ENCODE data around the gene CCT8. TPM values are rescaled to one million over a fixed set of nuclear protein-coding genes. Genes with fewer than 3 reads are reported as not detected.
A peak's percentile ranks its signal among the peaks of the same experiment; 100 is the strongest.

CCT8 gene
- total RNA-seq, 1 experiment from 2014 or later, result 356 TPM

- H3K4me2 ChIP-seq (ENCODE audit: insufficient read depth, insufficient read length, low read length), result no peak overlapping the region
- H2AK5ac ChIP-seq (ENCODE audit: insufficient read length, low read length), result no peak overlapping the region
- H3K27me3 ChIP-seq (ENCODE audit: insufficient read depth, low read length), result no peaks in the 10 kb centered on the region
- H3K4me1 ChIP-seq (ENCODE audit: insufficient read depth, low read length), result no peaks in the 10 kb centered on the region
- no peaks in the 10 kb centered on the region for H3K79me1 ChIP-seq (ENCODE audit: insufficient read depth, low read depth, low read length, poor library complexity, severe bottlenecking)
- Mint-ChIP-seq H3K9me3 (no peaks in the 10 kb centered on the region; a peak in 1 of 5 replicates), H3K4me1 (peaks cover 16 to 30% of the 10 kb centered on the region in 2 experiments), H3K36me3 (ENCODE audit: insufficient read depth in 1 of 3, low read depth in 3 of 3) (peaks cover 0 to 5% (median 0%) of the 10 kb centered on the region in 3 experiments; a peak in 2 of 7 replicates), H3K4me3 (no peak overlapping the region), H3K27me3 (ENCODE audit: low read depth) (no peaks in the 10 kb centered on the region), H3K27ac (no peak overlapping the region)
- no peak overlapping the region for H3K23ac ChIP-seq (ENCODE audit: insufficient read length, low read depth, low read length)
- H2BK20ac ChIP-seq (ENCODE audit: low read depth, low read length, poor library complexity, severe bottlenecking), result peak overlapping the region; percentile 50
- no peak overlapping the region for H4K5ac ChIP-seq (ENCODE audit: insufficient read length, low read depth, low read length)
- no peak overlapping the region for H2BK15ac ChIP-seq (ENCODE audit: low read depth, low read length)
- no peak overlapping the region for H3K18ac ChIP-seq (ENCODE audit: insufficient read length, low read depth, low read length)
- DNase-seq, result no peak
- H4K91ac ChIP-seq (ENCODE audit: insufficient read length, low read depth, low read length), result no peak overlapping the region
- no peaks in the 10 kb centered on the region for H4K20me1 ChIP-seq (ENCODE audit: control insufficient read depth, insufficient read depth, insufficient read length)
- no peaks in the 10 kb centered on the region for H3K79me2 ChIP-seq (ENCODE audit: insufficient read depth, low read length)
- H2BK12ac ChIP-seq (ENCODE audit: insufficient read length, low read depth, low read length), result no peak overlapping the region
- H3T11ph ChIP-seq (ENCODE audit: low read length), result no peak overlapping the region
- TF ChIP-seq, protein P1, sequence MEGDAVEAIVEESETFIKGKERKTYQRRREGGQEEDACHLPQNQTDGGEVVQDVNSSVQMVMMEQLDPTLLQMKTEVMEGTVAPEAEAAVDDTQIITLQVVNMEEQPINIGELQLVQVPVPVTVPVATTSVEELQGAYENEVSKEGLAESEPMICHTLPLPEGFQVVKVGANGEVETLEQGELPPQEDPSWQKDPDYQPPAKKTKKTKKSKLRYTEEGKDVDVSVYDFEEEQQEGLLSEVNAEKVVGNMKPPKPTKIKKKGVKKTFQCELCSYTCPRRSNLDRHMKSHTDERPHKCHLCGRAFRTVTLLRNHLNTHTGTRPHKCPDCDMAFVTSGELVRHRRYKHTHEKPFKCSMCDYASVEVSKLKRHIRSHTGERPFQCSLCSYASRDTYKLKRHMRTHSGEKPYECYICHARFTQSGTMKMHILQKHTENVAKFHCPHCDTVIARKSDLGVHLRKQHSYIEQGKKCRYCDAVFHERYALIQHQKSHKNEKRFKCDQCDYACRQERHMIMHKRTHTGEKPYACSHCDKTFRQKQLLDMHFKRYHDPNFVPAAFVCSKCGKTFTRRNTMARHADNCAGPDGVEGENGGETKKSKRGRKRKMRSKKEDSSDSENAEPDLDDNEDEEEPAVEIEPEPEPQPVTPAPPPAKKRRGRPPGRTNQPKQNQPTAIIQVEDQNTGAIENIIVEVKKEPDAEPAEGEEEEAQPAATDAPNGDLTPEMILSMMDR (conservative IDR thresholded peaks at IDR 0.05), result no peak
- no peak overlapping the region for H3K27ac ChIP-seq (ENCODE audit: insufficient read length, low read depth, low read length)
- no CpG with 5 or more reads among the region's 8 CpGs for WGBS (ENCODE audit: extremely low coverage, insufficient read length, low lambda C conversion rate)
- H3K9ac ChIP-seq (ENCODE audit: extremely low read depth, insufficient read length, low read length), result no peak overlapping the region
- no peak overlapping the region for H3K4ac ChIP-seq (ENCODE audit: low read depth, low read length)
- H3K14ac ChIP-seq (ENCODE audit: insufficient read depth, low read length), result no peak overlapping the region
- H2AFZ ChIP-seq (ENCODE audit: low read length), result no peak overlapping the region
- no peak overlapping the region for H2BK120ac ChIP-seq (ENCODE audit: low read depth, low read length, poor library complexity, severe bottlenecking)
- H3K23me2 ChIP-seq (ENCODE audit: insufficient read length, low read depth, low read length, poor library complexity, severe bottlenecking), result no peaks in the 10 kb centered on the region
- H3K56ac ChIP-seq (ENCODE audit: insufficient read length, low read depth, low read length), result no peak overlapping the region
- H3K9me3 ChIP-seq (ENCODE audit: control insufficient read depth, low read depth, low read length), result no peaks in the 10 kb centered on the region
- no peak overlapping the region for H2BK5ac ChIP-seq (ENCODE audit: insufficient read length, low read length)
- H4K8ac ChIP-seq (replicated peaks; ENCODE audit: insufficient read length, low read depth, low read length), result no peak overlapping the region
Measured at GRCh38 chr21:29115899-29116298, 42.5 kb upstream of the CCT8 start.

Measured in H9 (cell line).